Measurements from ENCODE around the gene MILR1.
"Not testable (repeated sequence)": the region's sequence is repeated elsewhere in the genome, so short reads cannot be mapped to it uniquely, and the experiment has no call there.

MILR1 gene

GRCh38 chr17:64424324-64424849, 24.5 kb upstream of the MILR1 start:
- no peak for TF ChIP-seq CTCF (IDR thresholded peaks at IDR 0.05; ENCODE audit: low read depth, low read length, missing control alignments)
- no peak overlapping the region for H3K27ac ChIP-seq
- in situ Hi-C loops (cut with HindIII; ENCODE audit: low pct_ligation_motif_present, low sequenced_read_pairs) = loop anchor here (10.0 kb wide), 1 partner anchor 70 kb away; the partner anchor contains the start of gene POLG2
- no peak for DNase-seq
- no peaks in the 10 kb centered on the region for H3K36me3 ChIP-seq (replicated peaks)
- no peak overlapping the region for H3K4me3 ChIP-seq (ENCODE audit: low read depth, low read length)
- H3K27me3 ChIP-seq (replicated peaks) = no peaks in the 10 kb centered on the region

- no peak for DNase-seq
- Histone ChIP-seq H3K36me3 (replicated peaks) (no peaks in the 10 kb centered on the region), H3K27me3 (replicated peaks) (no peaks in the 10 kb centered on the region), H3K27ac (no peak overlapping the region), H3K4me3 (ENCODE audit: low read depth, low read length) (no peak overlapping the region)
- TF ChIP-seq CTCF (IDR thresholded peaks at IDR 0.05; ENCODE audit: low read depth, low read length, missing control alignments) = no peak
- in situ Hi-C loops (cut with HindIII; ENCODE audit: low pct_ligation_motif_present, low sequenced_read_pairs) = loop anchor here (10.0 kb wide), 1 partner anchor 70 kb away; the partner anchor contains the start of gene POLG2
These were observed 23.7 kb upstream of the MILR1 start for GRCh38 chr17:64425191-64425590.

- Histone ChIP-seq H3K4me3 (ENCODE audit: low read depth, low read length) (no peak overlapping the region), H3K27ac (no peak overlapping the region), H3K36me3 (replicated peaks) (no peaks in the 10 kb centered on the region), H3K27me3 (replicated peaks) (no peaks in the 10 kb centered on the region)
- no peak for DNase-seq
- no peak for TF ChIP-seq CTCF (IDR thresholded peaks at IDR 0.05; ENCODE audit: low read depth, low read length, missing control alignments)
- in situ Hi-C loops (cut with HindIII; ENCODE audit: low pct_ligation_motif_present, low sequenced_read_pairs) = loop anchor here (10.0 kb wide), 1 partner anchor 68 kb away; the partner anchor contains the start of gene POLG2
These were observed 22.3 kb upstream of the MILR1 start for GRCh38 chr17:64426596-64426995.

GRCh38 chr17:64428406-64428805, 20.5 kb upstream of the MILR1 start:
- Histone ChIP-seq H3K27ac (no peak overlapping the region), H3K27me3 (replicated peaks) (no peaks in the 10 kb centered on the region), H3K4me3 (ENCODE audit: low read depth, low read length) (no peak overlapping the region), H3K36me3 (replicated peaks) (no peaks in the 10 kb centered on the region)
- no peak for DNase-seq
- in situ Hi-C loops (cut with HindIII; ENCODE audit: low pct_ligation_motif_present, low sequenced_read_pairs) = loop anchor here (10.0 kb wide), 1 partner anchor 66 kb away; the partner anchor contains the start of gene POLG2
- TF ChIP-seq CTCF (IDR thresholded peaks at IDR 0.05; ENCODE audit: low read depth, low read length, missing control alignments) = no peak

GRCh38 chr17:64430036-64430435, 18.9 kb upstream of the MILR1 start:
- H3K27ac ChIP-seq; DNase-seq; H3K36me3 ChIP-seq (replicated peaks); H3K27me3 ChIP-seq (replicated peaks); in situ Hi-C loops (cut with HindIII; ENCODE audit: low pct_ligation_motif_present, low sequenced_read_pairs); H3K4me3 ChIP-seq (ENCODE audit: low read depth, low read length): not testable (repeated sequence)

- in situ Hi-C loops (cut with HindIII; ENCODE audit: low pct_ligation_motif_present, low sequenced_read_pairs) = no loop called here
- no peak for DNase-seq
- no peak overlapping the region for H3K4me3 ChIP-seq (ENCODE audit: low read depth, low read length)
- no peaks in the 10 kb centered on the region for H3K36me3 ChIP-seq (replicated peaks)
- no peak overlapping the region for H3K27ac ChIP-seq
- H3K27me3 ChIP-seq (replicated peaks) = no peaks in the 10 kb centered on the region
- TF ChIP-seq CTCF (IDR thresholded peaks at IDR 0.05; ENCODE audit: low read depth, low read length, missing control alignments) = no peak
These were observed 17.4 kb upstream of the MILR1 start for GRCh38 chr17:64431534-64431933.
